Right renal pelvis (tissue), 4 donors: ENCODE measurements around the gene MAP2. TPM values are rescaled to one million over a fixed set of nuclear protein-coding genes. Genes with fewer than 3 reads are reported as not detected.
A peak's percentile ranks its signal among the peaks of the same experiment; 100 is the strongest.
"Not testable (repeated sequence)": the region's sequence is repeated elsewhere in the genome, so short reads cannot be mapped to it uniquely, and the experiment has no call there.

Experiments used
- DNase-seq, 4 donors: peaks; one replicate each; pipeline ENCODE4 v3.0.0-alpha.2; 2013; ENCODE audit warnings: low read depth in 4 of 4, low spot score in 3 of 4, missing footprints in 1 of 4
- polyA plus RNA-seq, 4 donors: library from polyadenylated mRNA; unstranded; fragments of 120-200 nt; gene quantifications; one replicate each; pipeline ENCODE4 v1.2.1, GENCODE V29; 2013; ENCODE audit not compliant: insufficient read length in 4 of 4

Gene MAP2
- polyA plus RNA-seq, 4 donors = 28.8 to 34.6 (median 32.1) TPM

DNA sequence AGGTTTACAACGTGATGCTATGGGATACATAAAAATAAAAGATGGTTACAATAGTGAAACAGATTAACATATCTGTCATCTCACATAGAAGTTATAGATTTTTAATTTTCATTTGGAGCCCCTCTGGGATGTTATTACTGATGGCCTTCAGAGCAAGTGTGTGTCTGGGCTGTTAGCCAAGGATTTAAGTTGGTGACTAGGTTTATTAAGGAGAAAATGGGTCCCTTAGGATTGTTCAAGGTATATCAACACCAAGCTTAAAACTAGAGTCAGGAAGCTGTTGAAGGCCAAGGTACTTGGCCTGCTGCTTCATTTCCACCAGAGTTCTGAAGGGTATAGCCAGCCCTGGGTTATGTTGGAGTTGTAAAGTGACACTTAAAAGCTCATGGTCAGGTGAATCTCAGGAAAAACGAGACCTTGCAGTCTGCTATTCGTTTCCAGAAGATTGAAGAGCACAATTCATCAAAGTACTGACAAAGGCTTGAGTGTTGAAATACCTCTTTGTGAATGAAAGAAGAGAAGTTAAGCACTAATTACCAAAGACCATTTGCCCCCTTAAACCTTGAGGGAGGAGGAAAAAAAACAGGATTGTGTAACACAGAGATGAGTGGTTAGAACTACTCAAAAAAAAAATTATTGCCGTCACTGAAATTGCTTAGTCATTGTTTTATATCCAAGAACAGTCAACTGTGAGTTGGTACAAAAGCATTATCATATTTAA, 48.4 kb downstream of the MAP2 start:
- DNase-seq = no peak

DNA sequence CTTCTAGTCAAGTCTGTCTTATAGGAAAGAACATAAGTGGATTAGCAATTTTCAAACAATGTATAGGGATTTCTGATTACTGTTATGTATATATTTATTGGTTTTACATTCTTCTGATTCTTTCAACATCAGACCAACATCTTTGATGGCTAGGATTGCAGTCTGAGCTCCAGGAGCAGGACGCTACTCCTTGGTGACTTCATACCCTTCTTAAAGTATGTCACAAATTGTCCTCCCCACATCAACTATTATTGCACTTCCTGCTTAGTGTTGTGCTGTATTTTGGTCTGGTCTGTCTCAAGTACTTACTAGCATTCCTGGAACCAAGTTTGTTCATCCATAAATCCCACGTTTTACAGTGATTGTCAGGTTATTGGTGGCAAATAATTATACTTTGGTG, 49.0 kb downstream of the MAP2 start:
- DNase-seq = no peak

DNA sequence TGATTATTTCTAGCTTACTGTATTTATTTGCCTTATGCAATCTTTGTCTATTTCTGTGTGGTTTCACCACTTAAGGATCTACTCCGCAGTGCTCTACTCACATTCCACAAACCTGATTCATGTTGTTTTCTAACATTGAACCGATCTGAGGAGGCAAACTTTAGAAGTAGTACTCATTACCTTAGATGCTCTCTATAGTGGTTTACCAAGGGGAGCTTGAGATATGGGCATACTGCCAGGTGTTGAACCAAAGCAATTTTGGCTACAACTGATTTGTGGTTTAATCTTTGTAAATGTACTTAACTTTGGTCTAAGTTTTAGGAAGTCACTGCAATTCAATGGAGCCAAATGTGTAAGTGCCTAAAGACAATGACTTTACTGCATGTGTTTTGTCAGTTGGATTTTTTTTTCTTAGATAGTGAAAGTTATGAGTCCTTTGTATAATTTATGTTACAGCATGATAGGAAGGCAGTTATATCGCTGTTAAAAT, 50.1 kb downstream of the MAP2 start:
- no peak for DNase-seq

DNA sequence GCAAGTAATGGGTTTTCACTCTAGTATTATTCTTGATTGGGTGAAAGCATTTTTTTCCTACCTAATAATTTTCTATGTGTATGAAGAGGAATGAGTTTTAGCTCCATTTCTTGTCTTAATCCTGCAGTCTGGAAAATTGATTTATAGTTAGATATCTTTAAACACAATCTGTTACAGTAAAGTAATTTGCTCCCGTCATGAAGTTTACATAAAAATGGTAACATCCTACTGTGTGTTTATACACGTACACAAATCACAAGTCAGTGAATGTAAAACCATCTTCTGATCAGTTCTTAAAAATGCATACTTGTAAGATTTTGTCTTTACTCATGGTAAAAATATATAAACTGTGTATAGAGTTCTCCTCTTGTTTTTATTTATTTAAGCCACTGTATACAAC, 51.1 kb downstream of the MAP2 start:
- no peak for DNase-seq

DNA sequence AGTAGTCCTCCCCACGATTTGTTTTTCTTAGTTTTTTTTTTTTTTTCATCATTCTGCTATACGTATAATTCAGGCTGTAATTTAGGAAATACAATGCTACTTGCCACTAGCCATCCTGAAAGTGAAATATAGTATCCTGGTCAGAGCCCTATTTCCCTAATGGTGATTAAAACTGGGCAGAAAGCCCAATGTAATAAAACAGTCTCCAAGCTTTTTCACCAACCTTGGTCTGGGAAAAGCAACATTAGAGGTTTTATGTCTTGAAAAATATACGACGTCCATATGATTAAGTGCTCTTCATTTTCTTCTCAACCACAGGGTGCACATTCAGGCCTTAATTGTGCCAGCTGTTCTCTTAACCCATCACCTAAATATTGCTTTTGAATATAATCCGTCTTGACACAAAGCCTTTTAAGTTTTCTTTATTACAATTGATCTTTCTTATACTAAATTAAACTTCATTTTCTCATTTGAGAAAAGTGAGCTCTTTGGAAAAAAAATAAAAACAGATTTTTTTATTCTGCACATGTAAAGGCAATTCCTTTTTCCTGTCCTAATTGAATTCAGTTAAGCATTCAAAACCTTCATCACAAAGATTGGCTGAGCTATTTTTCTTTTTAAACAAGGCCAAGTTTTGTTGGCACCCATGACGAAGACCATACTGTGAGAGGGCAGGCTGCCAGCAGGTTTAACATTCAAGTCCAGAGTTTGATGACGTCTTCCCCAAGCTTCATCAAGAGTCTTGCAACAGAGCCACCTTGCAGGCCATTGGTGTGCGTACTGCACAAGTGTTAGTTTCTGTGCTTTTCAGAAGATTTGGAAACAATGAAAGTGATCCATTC, 52.7 kb downstream of the MAP2 start:
- DNase-seq = peak; percentile 70 to 87 (median 78)

DNA sequence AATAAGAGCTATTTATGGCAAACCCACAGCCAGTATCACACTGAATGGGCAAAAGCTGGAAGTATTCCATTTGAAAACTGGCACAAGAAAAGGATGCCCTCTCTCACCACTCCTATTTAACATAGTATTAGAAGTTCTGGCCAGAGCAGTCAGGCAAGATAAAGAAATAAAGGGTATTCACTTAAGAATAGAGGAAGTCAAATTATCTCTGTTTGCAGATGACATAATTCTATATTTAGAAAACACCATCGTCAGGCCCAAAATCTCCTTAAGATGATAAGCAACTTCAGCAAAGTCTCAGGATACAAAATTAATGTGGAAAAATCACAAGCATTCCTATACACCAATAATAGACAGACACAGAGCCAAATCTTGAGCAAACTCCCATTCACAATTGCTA, 68.4 kb downstream of the MAP2 start:
- DNase-seq = not testable (repeated sequence)

DNA sequence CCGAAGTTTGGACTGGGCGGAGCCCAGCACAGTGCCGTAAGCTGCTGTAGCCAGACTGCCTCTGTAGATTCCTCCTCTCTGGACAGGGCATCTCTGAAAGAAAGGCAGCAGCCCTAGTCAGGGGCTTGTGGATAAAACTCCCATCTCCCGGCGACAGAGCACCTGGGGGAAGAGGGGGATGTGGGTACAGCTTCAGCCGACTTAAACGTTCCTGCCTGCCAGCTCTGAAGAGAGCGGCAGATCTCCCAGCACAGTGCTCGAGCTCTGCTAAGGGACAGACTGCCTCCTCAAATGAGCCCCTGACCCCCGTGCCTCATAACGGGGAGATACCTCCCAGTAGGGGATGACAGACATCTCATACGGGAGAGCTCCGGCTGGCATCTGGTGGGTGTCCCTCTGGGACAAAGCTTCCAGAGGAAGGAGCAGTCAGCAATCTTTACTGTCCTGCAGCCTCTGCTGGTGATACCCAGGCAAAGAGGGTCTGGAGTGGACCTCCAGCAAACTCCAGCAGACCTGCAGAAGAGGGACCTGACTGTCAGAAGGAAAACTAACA, 71.3 kb downstream of the MAP2 start:
- not testable (repeated sequence) for DNase-seq

DNA sequence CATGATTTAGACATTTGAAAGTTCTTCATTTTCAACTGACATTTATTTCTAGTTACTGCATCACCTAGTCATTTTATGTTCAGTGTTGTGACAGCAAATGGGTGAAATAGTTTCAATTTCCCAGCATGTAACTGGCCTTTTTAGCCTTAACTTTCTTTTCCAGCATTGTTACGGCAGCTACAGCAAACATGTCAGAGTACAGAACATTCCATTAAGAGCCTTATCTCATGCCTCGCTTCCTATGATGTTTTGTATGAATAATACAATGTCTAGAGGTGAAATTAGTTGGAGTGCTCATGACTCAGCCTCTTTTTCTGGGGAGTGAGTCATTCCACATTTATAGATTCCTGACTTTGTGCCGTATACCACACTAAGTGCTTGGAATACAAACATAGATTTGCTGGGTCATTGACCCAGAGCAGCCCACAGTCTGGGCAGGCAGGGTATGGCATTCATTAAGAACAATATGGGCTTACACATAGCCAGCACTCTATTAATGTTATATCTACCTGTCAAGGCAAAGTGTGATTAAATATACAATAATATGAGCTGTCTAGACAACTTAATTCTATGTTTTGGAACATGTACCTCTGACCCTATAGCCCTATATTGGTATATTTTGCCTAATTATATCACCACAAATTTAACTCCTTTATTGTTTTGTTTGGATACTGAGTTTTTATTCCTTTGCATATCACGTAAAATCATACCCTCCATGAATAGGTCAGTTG, 72.2 kb downstream of the MAP2 start:
- DNase-seq = no peak

DNA sequence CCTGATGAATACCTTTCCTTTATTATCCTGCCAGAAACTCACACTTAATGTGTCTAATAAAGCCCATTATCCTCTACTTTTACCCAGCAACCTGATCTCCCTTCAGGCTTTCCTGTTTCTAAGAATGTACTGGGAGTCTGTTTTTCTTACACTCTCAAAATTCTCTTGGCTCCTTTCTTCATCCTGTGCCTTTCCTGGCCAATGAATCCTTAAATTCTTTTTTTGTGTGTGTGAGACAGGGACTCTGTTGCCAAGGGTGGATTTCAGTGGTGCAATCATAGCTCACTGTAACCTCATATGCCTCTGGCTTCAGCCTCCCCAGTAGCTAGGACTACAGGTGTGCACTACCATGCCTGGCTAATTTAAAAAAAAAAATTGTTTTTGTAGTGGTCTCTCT, 72.7 kb downstream of the MAP2 start:
- no peak for DNase-seq

DNA sequence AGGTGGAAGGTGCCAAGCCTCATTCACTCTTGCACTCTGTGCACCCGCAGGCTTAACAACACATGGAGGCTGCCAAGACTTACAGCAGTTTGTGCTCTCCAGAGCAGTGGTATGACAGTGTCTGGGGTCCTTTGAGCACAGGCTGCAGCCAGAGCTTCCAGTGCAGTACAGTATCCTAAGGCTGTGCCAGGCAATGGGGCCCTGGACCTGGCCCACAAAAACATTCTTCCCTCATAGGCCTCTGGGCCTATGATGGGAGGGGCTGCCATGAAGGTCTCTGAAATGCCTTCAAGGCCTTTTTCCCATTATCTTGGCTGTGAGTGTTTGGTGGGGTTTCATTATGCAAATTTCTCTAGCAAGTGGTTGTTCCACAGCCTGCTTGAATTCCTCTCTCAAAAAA, 74.8 kb downstream of the MAP2 start:
- DNase-seq = no peak

DNA sequence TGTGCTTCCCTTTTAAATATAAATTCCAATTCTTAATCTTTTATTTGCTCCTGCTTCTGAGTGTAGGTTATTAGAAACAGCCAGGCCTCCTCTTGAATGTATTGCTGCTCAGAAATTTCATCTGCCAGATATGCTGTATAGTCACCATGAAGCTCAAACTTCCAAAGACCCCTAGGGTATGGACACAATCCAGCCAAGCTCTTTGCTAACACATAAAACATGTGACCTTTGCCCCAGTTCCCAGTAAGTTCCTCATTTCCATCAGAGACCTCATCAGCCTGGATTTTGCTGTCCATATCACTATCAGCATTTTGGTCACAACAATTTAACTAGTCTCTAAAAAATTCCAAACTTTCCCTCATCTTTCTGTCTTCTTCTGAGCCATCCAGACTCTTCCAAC, 75.2 kb downstream of the MAP2 start:
- no peak for DNase-seq

DNA sequence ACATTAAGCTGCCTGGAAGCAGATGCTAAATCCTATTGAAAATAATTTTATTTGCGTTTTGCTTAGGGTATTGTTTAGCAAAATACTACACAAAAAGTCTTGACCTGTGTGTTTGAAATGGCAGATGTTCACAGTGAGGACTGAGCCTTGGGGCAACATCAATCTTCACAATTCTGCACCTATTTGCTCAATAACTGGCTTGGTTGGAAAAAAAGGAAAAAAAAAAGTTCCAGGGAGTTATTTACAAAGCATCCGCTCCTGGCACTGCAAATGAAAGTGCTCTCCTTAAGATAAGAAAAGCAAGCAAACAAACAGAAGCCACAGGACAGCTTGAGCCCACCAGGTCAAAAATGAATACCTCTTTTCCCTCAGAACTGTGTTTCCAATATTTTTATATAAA, 77.7 kb downstream of the MAP2 start:
- DNase-seq = no peak

DNA sequence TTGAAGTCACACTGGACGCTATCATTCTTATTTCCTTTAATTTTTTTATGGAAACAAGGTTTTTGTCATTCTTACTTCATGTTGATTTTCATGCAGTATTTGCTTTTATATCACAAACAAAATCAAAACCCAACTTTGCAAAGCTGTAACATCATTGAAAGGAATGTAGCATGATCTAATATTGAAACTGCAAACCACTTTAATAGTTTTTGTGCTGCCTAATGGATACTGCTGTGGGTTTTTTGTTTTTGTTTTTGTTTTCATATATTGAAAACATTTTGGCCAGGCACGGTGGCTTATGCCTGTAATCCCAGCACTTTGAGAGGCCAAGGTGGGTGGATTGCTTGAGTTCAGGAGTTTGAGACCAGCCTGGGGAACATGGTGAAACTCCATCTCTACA, 81.6 kb downstream of the MAP2 start:
- DNase-seq = no peak

DNA sequence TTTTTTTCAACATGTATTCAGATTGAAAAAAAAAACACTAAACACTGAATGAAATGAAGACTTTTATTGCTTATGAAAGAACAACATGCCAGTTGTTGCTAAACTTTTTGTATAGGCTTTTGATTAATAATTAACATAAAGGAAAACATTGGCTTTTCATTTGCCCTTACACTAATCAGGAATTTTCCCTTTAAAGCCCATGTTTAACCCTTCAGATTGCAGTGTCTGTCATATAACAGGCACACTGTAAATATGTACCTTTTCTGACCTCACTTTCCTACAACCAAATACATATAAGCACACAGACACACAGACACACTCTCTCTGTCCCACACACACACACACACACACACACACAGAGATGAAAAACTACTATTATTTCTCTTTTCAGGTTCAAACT, 84.4 kb downstream of the MAP2 start:
- DNase-seq = no peak

DNA sequence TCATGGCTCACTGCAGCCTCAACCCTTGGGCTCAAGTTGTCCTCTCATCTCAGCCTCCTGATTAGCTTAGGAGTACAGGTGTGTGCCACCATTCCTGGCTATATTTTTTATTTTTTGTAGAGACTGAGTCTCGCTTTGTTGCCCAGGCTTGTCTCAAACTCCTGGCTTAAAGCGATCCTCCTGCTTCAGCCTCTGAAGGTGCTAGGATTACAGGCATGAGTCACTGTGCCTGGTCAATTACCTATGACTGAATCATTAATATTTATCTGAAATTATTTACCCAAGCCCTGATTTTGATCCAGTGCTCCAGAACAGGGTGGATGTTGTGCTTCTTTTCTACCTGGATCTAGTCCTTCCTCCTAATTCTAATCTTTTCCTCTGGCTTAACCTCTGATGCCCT, 87.8 kb downstream of the MAP2 start:
- DNase-seq = no peak

DNA sequence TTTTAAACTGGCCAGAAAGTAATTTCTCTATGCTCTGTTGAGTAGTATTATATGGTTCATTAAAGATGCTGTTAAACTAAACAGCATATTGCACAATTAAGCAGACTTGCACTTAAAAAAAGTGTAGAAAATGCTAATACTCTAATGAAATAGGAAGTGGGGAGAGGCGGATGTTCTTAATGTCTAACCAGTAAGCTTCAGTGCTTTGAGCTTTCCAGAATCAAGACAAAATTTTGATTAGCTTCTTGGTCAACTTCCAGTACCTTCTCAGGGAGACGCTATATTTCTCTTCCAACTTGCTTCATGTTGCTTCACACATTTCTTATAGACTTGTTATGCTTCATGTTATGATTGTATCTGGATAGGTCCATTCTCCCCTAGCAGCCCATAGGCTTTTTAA, 89.1 kb downstream of the MAP2 start:
- DNase-seq = no peak

DNA sequence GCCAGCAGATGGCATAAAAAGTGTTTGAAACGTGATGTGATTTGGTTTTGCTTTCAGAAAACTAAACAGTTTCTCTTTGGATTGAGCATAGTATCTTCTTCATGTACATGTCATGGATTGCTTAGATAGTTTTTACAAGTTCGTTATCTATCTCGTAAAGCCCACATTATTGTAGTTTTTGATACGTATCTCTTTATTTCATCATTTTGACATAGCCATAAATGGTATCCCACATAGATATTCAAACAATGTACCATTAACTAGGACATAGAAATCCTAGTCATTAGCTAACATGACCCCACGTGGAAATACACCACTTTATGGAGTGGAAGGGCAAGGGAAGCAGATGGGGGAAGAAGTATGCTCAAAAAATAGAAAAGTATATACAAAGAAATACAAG, 93.6 kb downstream of the MAP2 start:
- no peak for DNase-seq

DNA sequence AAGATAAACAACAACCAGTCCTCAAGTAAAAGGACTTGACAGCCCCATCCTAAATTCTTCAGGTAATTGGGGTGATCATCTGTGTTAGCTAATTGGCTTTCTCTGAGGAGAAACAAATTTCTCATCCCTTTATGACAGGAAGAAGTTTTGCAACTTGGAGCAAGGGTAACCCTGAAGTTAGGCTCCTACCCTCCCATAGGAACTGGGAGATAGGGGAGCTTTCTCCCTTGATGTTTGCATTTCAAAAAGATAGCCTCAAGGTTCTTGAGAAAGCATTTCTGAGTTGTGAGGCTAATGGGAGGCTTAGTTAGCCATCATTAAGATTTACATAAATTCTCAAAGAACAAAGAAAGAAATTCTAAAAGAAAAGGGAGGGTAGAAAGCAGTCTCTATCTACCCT, 95.4 kb downstream of the MAP2 start:
- DNase-seq = no peak

DNA sequence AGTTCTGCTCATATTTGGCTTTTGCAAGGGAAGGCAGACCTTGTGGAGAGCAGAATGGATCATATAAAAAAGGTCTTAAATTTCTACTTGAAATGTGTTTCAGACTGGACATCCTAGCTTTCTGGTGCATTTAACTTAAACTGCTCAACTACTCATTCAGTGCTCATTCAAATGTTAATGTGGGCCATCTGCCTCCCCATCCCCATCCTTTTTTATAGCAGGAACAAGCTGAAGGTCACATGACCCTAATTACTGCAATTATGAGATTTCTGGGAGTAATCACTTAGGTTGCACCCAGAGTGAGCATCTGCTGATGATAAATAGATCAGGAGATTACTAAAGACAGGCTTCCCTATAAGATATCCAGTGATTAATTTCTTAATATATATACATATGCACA, 96.1 kb downstream of the MAP2 start:
- DNase-seq = no peak

DNA sequence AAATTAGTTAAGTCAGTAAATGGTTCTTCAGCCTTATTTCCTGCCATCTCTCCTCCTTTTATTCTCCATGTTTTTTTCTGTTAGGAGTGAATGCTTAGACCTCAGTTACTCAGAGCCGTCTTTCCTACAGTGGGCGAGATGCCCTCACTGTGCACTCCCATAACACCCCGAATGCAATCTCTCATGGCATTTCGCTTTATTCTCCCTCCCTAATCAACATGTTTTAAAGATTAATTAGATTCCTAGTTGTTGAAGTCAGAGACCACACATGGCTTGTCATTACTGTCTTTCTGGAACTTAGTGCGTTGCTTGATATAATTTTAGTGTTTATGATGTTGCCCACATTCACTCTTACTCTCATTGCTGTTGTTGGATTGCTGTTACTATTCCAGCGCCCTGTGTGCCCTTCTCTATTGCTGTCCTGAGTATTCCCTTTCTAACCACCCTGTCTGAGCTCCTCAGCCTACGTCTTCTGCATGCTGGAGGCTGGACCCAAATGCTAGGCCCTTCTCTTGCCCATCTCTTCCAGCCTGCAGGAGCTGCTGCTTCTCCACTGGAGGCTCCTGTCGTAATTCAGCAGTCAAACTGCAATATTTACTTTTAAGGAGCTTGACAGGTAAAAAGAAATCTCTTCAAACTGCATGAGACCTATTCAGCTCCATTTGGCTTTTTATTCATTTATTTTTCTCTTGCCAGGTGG, 99.3 kb downstream of the MAP2 start:
- no peak for DNase-seq
